Omental fat pad (tissue), 4 donors: ENCODE results near the gene IL1B. TPM values are rescaled to one million over a fixed set of nuclear protein-coding genes. Genes with fewer than 3 reads are reported as not detected.

Source experiments
- ATAC-seq: fragments of 150-250 bp; one replicate; pipeline ENCODE4 v1.9.1; 2016; ENCODE audit warnings: mild to moderate bottlenecking, moderate library complexity; ENCODE audit not compliant: low FRiP score
- DNase-seq: peaks from one replicate; pipeline ENCODE4 v3.0.0-alpha.2; 2019; ENCODE audit warnings: low spot score
- total RNA-seq, 4 donors: library from RNA; depleted of rRNA; stranded (reverse); fragments of >200 nt; gene quantifications; one replicate each; pipeline ENCODE4 v1.1.0, GENCODE V29; 2016
- TF ChIP-seq, protein P1 (sequence below), 3 donors: fragments of 450-650 bp; IDR thresholded peaks; one replicate each; pipeline ENCODE4 v1.5.1; 2016 to 2017; ENCODE audit warnings: antibody characterized with exemption in 3 of 3, mild to moderate bottlenecking in 3 of 3, moderate library complexity in 2 of 3

The IL1B gene
- total RNA-seq, 4 donors from 2014 or later, result 2.6 to 50.5 (median 7.3) TPM

DNA sequence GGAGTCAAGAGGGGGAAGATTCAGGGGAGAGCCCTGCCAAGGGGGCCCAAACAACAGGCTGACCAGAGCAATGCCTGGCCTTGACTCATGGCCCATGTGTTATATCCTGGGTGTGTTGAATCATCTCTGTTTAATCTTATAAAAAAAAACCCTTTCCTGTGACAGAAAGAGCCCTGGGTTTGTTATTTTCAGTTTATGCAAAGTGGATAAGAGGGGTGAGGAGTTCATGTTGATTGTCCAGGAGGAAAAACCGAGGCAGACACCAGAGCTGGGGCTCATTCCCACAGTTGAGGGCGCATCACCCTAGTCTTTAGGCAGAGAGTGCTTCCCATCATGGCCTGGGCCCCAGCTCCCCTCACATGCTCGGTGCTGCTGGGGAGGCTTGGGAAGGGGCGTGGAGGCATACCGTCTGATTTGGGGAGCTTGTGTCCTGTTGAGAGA lies 43.5 kb upstream of the IL1B start:
- no peak for DNase-seq
- TF ChIP-seq, protein P1, sequence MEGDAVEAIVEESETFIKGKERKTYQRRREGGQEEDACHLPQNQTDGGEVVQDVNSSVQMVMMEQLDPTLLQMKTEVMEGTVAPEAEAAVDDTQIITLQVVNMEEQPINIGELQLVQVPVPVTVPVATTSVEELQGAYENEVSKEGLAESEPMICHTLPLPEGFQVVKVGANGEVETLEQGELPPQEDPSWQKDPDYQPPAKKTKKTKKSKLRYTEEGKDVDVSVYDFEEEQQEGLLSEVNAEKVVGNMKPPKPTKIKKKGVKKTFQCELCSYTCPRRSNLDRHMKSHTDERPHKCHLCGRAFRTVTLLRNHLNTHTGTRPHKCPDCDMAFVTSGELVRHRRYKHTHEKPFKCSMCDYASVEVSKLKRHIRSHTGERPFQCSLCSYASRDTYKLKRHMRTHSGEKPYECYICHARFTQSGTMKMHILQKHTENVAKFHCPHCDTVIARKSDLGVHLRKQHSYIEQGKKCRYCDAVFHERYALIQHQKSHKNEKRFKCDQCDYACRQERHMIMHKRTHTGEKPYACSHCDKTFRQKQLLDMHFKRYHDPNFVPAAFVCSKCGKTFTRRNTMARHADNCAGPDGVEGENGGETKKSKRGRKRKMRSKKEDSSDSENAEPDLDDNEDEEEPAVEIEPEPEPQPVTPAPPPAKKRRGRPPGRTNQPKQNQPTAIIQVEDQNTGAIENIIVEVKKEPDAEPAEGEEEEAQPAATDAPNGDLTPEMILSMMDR (IDR thresholded peaks at IDR 0.05), result no peak
- no peak for ATAC-seq

DNA sequence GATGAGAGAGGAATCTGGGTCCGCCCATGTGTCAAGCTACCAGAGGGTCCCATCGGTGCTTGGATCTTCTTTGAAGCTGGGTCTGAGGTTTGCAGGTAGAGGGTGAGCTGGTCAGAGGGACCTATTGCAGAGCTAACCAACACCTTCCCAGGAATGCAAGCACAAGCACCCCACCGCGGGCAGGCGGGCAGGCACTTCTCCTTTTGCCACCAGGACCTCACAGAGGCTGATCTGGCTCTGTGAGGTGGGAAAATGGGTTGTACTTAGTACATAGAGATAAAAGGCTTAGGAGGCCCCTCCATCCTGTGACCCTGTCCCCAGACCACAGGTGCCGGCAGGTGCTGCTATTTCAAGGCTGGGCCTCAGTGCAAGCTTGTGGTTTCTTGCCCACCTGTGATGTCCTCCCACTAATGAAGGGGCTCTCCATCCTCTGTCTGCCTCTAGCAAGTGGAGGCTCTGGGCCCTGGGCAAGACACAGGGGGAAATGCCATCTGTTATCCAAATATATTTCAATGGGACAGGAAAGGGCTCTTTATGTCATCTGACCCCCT lies 43.0 kb upstream of the IL1B start:
- no peak for DNase-seq
- ATAC-seq, result no peak
- TF ChIP-seq, protein P1 (IDR thresholded peaks at IDR 0.05), result no peak

DNA sequence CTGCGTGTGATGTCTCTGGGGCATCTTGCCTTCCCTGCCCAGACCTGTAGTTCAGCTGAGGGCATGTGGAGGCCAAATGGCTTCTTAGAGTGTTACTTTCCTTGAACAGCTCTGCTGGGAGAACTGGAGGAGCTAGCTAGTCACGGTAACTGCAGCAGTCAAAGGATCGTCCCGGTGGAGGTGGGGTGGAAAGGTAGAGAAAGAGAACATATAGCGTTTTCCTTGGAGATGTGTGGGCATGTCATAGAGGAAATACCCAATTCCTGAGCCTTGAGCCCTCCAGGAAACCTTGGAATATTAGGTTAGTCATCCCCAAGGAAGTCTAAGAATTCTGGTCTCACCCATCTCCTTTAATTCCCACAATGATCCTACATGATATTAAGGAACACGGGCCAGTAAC lies 40.8 kb upstream of the IL1B start:
- TF ChIP-seq, protein P1 (IDR thresholded peaks at IDR 0.05), result no peak
- DNase-seq (no peak), ATAC-seq (no peak)

DNA sequence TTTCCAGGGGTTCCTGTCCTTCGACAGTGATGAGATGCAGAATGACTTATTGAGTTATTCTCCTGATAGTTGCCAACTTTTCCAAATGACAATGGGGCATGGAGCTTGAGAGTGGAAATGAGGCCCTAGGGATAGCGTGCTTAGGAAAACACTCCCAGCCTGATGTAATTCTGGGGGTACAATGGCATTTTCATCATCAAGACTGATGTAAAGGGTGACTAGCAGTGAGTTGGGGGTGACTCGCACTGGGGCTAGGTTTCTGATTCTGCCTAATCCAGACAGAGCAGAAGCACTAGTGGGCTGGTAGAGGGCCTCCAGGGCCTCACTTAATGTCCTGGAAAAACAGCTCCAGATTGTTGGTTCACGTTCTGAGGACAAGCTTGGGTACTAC lies 40.4 kb upstream of the IL1B start:
- TF ChIP-seq, protein P1 (IDR thresholded peaks at IDR 0.05), result no peak
- DNase-seq, result no peak
- no peak for ATAC-seq

DNA sequence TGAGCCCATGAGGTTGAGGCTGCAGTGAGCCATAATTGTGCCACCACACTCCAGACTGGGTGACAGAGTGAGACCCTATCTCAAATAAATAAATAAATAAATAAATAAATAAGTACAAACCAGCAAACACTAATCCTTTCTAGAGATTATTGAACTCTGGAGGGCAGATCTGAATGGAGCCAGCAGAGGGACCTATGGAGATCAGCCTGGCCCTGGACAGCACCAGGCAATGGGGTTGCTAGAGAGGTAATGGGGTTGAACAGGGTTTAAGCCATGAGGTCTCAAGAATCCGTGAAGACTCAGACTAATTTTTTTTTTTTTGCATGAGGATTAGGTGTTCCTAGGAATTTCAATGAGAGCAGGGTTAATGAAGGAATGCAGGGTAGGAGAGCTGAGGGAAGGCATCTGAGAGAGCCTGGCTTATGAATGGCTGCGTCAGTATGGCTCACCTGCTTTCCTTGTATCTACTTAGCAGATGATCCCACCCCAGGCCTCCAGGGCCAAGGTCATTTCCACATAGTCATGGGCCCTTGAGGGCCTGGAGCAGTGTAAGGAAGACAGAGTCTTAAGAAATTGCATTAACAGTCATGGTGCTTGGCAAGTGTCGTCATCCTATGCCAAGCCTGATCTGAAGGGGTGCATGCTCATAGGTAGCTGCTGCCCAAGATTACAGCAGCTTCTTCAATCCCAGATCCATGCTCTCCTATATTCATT lies 39.8 kb upstream of the IL1B start:
- TF ChIP-seq, protein P1 (IDR thresholded peaks at IDR 0.05), result no peak
- ATAC-seq (no peak), DNase-seq (no peak)

DNA sequence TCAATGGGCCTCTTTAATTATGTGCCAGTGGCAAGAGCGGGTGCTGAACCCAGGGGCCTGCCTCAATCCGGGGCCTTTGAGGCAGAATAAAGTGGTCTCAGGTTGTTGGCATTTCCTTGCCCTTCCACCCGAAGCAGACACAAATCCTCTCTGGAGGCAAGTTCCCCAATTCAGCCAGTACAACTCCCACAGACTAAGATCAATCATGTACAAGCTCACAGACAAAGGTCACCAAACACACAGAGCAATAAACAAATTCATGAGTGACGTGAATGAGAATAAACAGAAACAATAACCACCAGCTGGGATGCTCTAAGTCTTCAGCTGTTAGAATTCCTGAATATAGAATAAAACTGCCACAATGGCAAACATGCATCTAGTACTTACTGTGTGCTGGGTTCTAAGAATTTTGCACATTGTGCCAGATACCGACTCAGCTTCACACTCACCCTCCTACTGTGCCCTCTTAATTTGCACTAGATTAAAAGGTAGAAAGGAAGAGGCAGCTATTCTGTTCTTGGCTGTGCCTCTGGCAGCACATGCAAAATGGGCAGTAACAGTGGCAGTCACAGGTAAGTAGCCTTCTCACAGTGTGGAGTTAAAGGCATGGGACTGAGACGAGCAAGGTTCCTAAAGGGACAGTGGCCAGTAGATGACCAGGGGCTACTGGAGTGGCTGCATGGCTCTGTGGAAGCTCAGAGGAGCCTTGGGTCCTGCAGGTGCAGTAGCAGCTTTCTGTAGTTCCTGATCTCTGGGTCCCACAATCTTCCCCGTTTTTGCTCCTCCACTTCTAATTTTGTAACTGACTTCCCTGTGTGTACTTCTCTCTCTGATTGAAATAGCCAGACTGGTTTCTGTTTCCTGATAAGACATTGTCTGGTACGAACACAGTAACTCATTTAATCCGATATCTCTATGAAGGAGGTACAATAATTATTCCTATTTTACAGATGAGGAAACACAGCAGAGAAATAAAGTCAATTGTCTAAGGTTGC lies 34.6 kb upstream of the IL1B start:
- ATAC-seq, result no peak
- no peak for DNase-seq
- TF ChIP-seq, protein P1 (IDR thresholded peaks at IDR 0.05), result no peak
